Brain microvascular endothelial cell (primary cell): Measurements from ENCODE around the gene LIME1.

ENCODE experiments used
- DNase-seq: peaks from one replicate; pipeline ENCODE4 v3.0.0-alpha.2; 2020
- H3K27ac ChIP-seq: fragments of 250-450 bp; sonication (Bioruptor Pico); 2 replicates; pipeline ENCODE4 v1.5.1; 2020; ENCODE audit warnings: mild to moderate bottlenecking, moderate library complexity
- H3K27me3 ChIP-seq: fragments of 250-450 bp; sonication (Bioruptor Pico); replicated peaks from 2 replicates; pipeline ENCODE4 v1.5.1; 2020; ENCODE audit warnings: mild to moderate bottlenecking
- H3K36me3 ChIP-seq: fragments of 250-450 bp; sonication (Bioruptor Pico); replicated peaks from 2 replicates; pipeline ENCODE4 v1.5.1; 2020; ENCODE audit warnings: mild to moderate bottlenecking
- H3K4me3 ChIP-seq: 2 replicates; pipeline ENCODE4 v1.5.1; 2011; ENCODE audit warnings: low read depth, mild to moderate bottlenecking, control low read depth, low read length, moderate library complexity
- CTCF ChIP-seq: IDR thresholded peaks from 2 replicates; pipeline ENCODE4 v1.5.1; 2011; ENCODE audit warnings: low read depth, mild to moderate bottlenecking, moderate library complexity, low read length, control low read depth, inconsistent platforms; ENCODE audit errors: missing control alignments
- in situ Hi-C: cut with HindIII; loops from 2 replicates; pipeline ENCODE4 v1.10.0; 2017; ENCODE audit warnings: low sequenced_read_pairs, low pct_ligation_motif_present

Gene LIME1

GRCh38 chr20:63703471-63703975, 32.9 kb upstream of the LIME1 start:
- Histone ChIP-seq H3K27ac (no peak overlapping the region), H3K4me3 (no peak overlapping the region), H3K36me3 (peaks cover 26% of the 10 kb centered on the region), H3K27me3 (no peaks in the 10 kb centered on the region)
- no peak for TF ChIP-seq CTCF
- in situ Hi-C loops = no loop called here
- no peak for DNase-seq

- Histone ChIP-seq H3K4me3 (no peak overlapping the region), H3K27ac (no peak overlapping the region), H3K36me3 (peaks cover 32% of the 10 kb centered on the region), H3K27me3 (no peaks in the 10 kb centered on the region)
- no peak for DNase-seq
- TF ChIP-seq CTCF = no peak
- in situ Hi-C loops = no loop called here
Measured at GRCh38 chr20:63703976-63704748, 32.3 kb upstream of the LIME1 start.

GRCh38 chr20:63704749-63705117, 31.7 kb upstream of the LIME1 start:
- DNase-seq = no peak
- in situ Hi-C loops = no loop called here
- no peak overlapping the region for H3K4me3 ChIP-seq
- TF ChIP-seq CTCF = no peak
- no peaks in the 10 kb centered on the region for H3K27me3 ChIP-seq
- peaks cover 34% of the 10 kb centered on the region for H3K36me3 ChIP-seq
- no peak overlapping the region for H3K27ac ChIP-seq

- no peak for TF ChIP-seq CTCF
- Histone ChIP-seq H3K4me3 (no peak overlapping the region), H3K36me3 (peaks cover 31% of the 10 kb centered on the region), H3K27me3 (no peaks in the 10 kb centered on the region), H3K27ac (no peak overlapping the region)
- no peak for DNase-seq
- in situ Hi-C loops = no loop called here
Measured at GRCh38 chr20:63705232-63706026, 31.0 kb upstream of the LIME1 start.

- in situ Hi-C loops = no loop called here
- no peaks in the 10 kb centered on the region for H3K27me3 ChIP-seq
- no peak for TF ChIP-seq CTCF
- H3K36me3 ChIP-seq = peaks cover 34% of the 10 kb centered on the region
- H3K4me3 ChIP-seq = peak overlapping the region; percentile 80
- DNase-seq = no peak
- peak overlapping the region; percentile 83 for H3K27ac ChIP-seq
Measured at GRCh38 chr20:63706027-63706695, 30.3 kb upstream of the LIME1 start.
